ENCODE results near the gene FCN1. TPM values are rescaled to one million over a fixed set of nuclear protein-coding genes. Genes with fewer than 3 reads are reported as not detected.

Gene FCN1
- total and polyA plus RNA-seq, 2 of the 8 experiments (the other 6 are each of a cell fraction or from before 2014, with no cell fraction given) = not detected

DNA sequence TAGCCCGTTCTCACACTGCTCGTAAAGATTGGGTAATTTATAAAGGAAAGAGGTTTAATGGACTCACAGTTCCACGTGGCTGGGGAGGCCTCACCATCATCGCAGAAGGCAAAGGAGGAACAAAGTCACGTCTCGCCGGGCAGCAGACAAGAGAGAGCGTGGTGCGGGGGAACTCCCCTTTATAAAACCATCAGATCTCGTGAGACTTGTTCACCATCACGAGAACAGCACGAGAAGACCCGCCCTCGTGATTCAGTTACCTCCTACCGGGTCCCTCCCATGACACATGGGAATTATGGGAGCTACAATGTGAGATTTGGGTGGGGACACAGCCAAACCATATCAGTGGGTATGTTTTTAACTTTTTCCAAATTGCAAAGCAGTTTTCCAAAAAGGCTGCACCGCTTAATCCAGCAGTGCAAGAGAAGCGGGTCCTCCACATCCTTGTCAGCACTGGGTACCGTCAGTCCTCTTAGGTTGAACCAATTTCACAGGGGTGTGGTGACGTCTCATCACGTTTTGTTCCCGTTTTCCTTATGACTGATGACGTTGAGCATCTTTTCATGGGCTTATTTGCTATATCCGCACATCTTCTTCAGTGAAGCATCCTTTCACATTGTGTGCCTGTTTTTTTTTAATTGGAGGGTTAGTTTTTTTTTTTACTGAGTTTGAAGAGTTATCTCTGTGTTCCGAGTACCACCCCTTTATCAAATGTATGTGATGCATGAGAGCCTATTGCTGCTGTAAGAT is 45.1 kb downstream of the FCN1 start (continued):
- TF ChIP-seq GTF2F1 (IDR thresholded peaks at IDR 0.05; ENCODE audit: borderline replicate concordance, low read depth, low read length) (no peak), RBBP5 (IDR thresholded peaks at IDR 0.05; ENCODE audit: borderline replicate concordance, low read depth, low read length) (no peak), GABPA (IDR thresholded peaks at IDR 0.05; ENCODE audit: borderline replicate concordance, insufficient read depth, low read length) (no peak)
- TF ChIP-seq, protein P1, sequence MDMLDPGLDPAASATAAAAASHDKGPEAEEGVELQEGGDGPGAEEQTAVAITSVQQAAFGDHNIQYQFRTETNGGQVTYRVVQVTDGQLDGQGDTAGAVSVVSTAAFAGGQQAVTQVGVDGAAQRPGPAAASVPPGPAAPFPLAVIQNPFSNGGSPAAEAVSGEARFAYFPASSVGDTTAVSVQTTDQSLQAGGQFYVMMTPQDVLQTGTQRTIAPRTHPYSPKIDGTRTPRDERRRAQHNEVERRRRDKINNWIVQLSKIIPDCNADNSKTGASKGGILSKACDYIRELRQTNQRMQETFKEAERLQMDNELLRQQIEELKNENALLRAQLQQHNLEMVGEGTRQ (IDR thresholded peaks at IDR 0.05; ENCODE audit: low read length) = no peak
- TF ChIP-seq, protein P2, sequence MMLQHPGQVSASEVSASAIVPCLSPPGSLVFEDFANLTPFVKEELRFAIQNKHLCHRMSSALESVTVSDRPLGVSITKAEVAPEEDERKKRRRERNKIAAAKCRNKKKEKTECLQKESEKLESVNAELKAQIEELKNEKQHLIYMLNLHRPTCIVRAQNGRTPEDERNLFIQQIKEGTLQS (IDR thresholded peaks at IDR 0.05; ENCODE audit: insufficient read depth, low read depth, low read length) = no peak

Data from H1 (cell line).